ENCODE data around the gene DIS3L2.

DNA sequence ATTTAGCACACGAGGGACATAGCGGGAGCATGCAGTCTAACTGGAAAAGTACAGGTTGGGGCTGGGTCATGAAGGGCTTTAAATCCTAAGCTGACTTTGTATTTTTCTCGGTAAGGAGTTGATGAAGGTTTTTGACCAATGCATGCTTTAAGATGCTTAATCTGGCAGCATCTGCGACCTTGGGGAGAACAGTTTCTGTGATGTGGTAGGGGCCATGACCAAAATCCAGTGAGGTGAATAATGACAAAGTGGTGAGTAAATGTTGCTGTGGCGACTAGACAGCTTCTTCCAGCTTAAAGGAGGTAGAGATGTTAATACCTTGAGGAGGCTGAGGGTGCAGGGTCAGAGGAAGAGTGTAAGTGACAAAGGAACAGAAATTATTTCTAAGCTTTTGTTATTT, 242.4 kb downstream of the DIS3L2 start:
- TF ChIP-seq, protein P1, sequence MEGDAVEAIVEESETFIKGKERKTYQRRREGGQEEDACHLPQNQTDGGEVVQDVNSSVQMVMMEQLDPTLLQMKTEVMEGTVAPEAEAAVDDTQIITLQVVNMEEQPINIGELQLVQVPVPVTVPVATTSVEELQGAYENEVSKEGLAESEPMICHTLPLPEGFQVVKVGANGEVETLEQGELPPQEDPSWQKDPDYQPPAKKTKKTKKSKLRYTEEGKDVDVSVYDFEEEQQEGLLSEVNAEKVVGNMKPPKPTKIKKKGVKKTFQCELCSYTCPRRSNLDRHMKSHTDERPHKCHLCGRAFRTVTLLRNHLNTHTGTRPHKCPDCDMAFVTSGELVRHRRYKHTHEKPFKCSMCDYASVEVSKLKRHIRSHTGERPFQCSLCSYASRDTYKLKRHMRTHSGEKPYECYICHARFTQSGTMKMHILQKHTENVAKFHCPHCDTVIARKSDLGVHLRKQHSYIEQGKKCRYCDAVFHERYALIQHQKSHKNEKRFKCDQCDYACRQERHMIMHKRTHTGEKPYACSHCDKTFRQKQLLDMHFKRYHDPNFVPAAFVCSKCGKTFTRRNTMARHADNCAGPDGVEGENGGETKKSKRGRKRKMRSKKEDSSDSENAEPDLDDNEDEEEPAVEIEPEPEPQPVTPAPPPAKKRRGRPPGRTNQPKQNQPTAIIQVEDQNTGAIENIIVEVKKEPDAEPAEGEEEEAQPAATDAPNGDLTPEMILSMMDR (IDR thresholded peaks at IDR 0.05) = no peak
- TF ChIP-seq POLR2A (IDR thresholded peaks at IDR 0.05) (no peak), POLR2AphosphoS5 (IDR thresholded peaks at IDR 0.05; ENCODE audit: insufficient read depth in 1 of 2, low read depth in 1 of 2) (no peak)
